Natural killer cell (primary cell): ENCODE results near the gene GALNT17. TPM values are rescaled to one million over a fixed set of nuclear protein-coding genes. Genes with fewer than 3 reads are reported as not detected.

Experiments
- ATAC-seq, 3 donors: fragments of 150-1000 bp in 2 of 3; fragments of 200-7000 bp in 1 of 3; cut with Tn5 transposase; 1 replicate in 1 of 3; 2 replicates in 2 of 3; pipeline ENCODE4 v1.10.0; 2021; ENCODE audit warnings: mild to moderate bottlenecking in 2 of 3, moderate library complexity in 2 of 3
- DNase-seq, 2 donors: peaks; one replicate each; pipeline versions ENCODE4 v3.0.0 to v3.0.0-alpha.2; 2013 to 2021; ENCODE audit warnings: mixed read lengths in 1 of 2
- H3K27ac ChIP-seq: one replicate; pipeline ENCODE4 v1.5.1; 2013; ENCODE audit warnings: mild to moderate bottlenecking, low read length
- H3K27me3 ChIP-seq: one replicate; pipeline ENCODE4 v1.6.1; 2013; ENCODE audit warnings: low read length; ENCODE audit not compliant: control insufficient read depth, insufficient read depth
- H3K36me3 ChIP-seq: one replicate; pipeline ENCODE4 v1.6.1; 2013; ENCODE audit warnings: low read length; ENCODE audit not compliant: control insufficient read depth, insufficient read depth
- H3K4me1 ChIP-seq: one replicate; pipeline ENCODE4 v1.6.1; 2013; ENCODE audit warnings: low read length; ENCODE audit not compliant: control insufficient read depth, insufficient read depth
- H3K4me3 ChIP-seq: one replicate; pipeline ENCODE4 v1.5.1; 2013; ENCODE audit warnings: low read length
- H3K9me3 ChIP-seq: one replicate; pipeline ENCODE4 v1.6.1; 2013; ENCODE audit warnings: low read length; ENCODE audit not compliant: control insufficient read depth, insufficient read depth
- H3K27ac Mint-ChIP-seq, 2 donors: one replicate each; pipeline ENCODE4 v1.8.0; 2022; ENCODE audit warnings: mild to moderate bottlenecking in 2 of 2, mixed read lengths in 2 of 2, moderate library complexity in 1 of 2
- H3K27me3 Mint-ChIP-seq, 2 donors: one replicate each; pipeline ENCODE4 v1.8.0; 2022; ENCODE audit warnings: low read depth in 2 of 2, mixed read lengths in 2 of 2
- H3K36me3 Mint-ChIP-seq: one replicate; pipeline ENCODE4 v1.8.0; 2022; ENCODE audit warnings: mixed read lengths
- H3K4me1 Mint-ChIP-seq, 2 donors: one replicate each; pipeline ENCODE4 v1.8.0; 2022; ENCODE audit warnings: mixed read lengths in 2 of 2
- H3K4me3 Mint-ChIP-seq: one replicate; pipeline ENCODE4 v1.8.0; 2022; ENCODE audit warnings: mild to moderate bottlenecking, moderate library complexity, mixed read lengths
- H3K9me3 Mint-ChIP-seq, 2 donors: one replicate each; pipeline ENCODE4 v1.8.0; 2022; ENCODE audit warnings: mixed read lengths in 2 of 2
- WGBS: methylation state at CpG from one replicate; pipeline ENCODE4 v1.1.7; 2013; ENCODE audit warnings: missing lambda C conversion rate; ENCODE audit not compliant: insufficient coverage; 5-methylcytosine and 5-hydroxymethylcytosine counted together
- intact Hi-C: fragments of 100-400 bp; cut with micrococcal nuclease; formaldehyde crosslinking; loops from one replicate; pipeline ENCODE4 v1.14.2; 2022
- total RNA-seq, 4 donors: library from RNA; stranded (reverse); fragments of 120-200 nt in 1 of 4; gene quantifications; one replicate each; pipeline versions ENCODE4 v1.2.3 to v1.2.4, GENCODE V29; 2013 to 2022
- TF ChIP-seq, protein P1 (sequence below): fragments of 200-600 bp; IDR thresholded peaks from one replicate; pipeline ENCODE4 v1.8.0; 2022; ENCODE audit warnings: antibody characterized with exemption

GALNT17 gene
- total RNA-seq, 3 donors from 2014 or later (not counting 1 experiment from before 2014, with no cell fraction given) = not detected

DNA sequence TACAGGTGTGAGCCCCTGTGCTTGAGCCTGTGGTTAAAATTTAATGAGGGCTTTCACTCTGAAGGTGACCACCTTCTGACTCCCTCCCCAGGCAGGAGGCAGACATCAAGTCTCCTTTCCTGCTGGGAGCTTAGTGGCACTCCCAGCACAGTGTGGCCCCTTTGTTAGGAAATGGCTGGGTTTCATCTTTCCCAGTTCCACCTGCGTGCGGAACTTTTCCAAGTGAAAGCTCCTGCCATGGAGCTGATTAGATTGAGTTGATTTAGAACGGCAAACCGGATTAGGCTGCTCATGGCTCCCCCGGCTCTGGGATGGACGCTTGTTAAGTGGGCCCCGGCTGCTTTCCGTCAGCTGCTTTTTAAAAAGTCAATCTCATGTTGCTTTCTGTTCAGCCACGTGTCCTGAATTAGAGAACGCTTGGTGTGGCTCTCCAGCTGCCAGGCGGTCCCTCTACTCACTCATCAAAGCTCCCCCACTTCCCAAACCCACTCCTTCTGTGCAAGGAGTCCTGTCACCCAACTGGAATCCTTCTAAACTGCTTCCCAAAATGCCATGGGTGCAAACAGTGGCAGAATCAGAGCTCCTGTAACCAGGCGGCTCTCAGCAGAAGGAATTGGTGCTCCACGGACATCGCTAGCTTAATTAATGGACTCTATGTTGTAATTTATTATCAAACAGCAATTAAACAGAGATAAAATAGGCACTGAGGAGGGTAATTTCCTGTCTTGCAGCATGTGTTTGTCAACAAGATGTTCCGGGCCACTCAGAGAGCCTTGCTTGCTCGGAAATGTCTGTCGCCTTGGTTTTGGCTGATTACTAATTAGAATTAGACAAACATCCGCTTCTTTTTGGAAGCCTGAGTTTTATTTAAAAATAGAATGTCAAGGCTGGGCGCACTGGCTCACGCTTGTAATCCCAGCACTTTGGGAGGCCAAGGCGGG is 551.2 kb downstream of the GALNT17 start:
- Histone ChIP-seq H3K36me3 (no peaks in the 10 kb centered on the region), H3K4me1 (no peaks in the 10 kb centered on the region), H3K4me3 (no peak overlapping the region), H3K27ac (no peak overlapping the region), H3K9me3 (no peaks in the 10 kb centered on the region), H3K27me3 (no peaks in the 10 kb centered on the region)
- DNase-seq (no peak), ATAC-seq (no peak)
- intact Hi-C loops = no loop called here
- Mint-ChIP-seq H3K4me1 (no peaks in the 10 kb centered on the region), H3K27ac (no peak overlapping the region), H3K9me3 (peaks cover 0 to 6% of the 10 kb centered on the region in 2 donors), H3K27me3 (no peaks in the 10 kb centered on the region), H3K4me3 (no peak overlapping the region), H3K36me3 (no peaks in the 10 kb centered on the region)
- WGBS = 47% methylated on average over 20 of the region's 21 CpGs
- TF ChIP-seq, protein P1, sequence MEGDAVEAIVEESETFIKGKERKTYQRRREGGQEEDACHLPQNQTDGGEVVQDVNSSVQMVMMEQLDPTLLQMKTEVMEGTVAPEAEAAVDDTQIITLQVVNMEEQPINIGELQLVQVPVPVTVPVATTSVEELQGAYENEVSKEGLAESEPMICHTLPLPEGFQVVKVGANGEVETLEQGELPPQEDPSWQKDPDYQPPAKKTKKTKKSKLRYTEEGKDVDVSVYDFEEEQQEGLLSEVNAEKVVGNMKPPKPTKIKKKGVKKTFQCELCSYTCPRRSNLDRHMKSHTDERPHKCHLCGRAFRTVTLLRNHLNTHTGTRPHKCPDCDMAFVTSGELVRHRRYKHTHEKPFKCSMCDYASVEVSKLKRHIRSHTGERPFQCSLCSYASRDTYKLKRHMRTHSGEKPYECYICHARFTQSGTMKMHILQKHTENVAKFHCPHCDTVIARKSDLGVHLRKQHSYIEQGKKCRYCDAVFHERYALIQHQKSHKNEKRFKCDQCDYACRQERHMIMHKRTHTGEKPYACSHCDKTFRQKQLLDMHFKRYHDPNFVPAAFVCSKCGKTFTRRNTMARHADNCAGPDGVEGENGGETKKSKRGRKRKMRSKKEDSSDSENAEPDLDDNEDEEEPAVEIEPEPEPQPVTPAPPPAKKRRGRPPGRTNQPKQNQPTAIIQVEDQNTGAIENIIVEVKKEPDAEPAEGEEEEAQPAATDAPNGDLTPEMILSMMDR = no peak

DNA sequence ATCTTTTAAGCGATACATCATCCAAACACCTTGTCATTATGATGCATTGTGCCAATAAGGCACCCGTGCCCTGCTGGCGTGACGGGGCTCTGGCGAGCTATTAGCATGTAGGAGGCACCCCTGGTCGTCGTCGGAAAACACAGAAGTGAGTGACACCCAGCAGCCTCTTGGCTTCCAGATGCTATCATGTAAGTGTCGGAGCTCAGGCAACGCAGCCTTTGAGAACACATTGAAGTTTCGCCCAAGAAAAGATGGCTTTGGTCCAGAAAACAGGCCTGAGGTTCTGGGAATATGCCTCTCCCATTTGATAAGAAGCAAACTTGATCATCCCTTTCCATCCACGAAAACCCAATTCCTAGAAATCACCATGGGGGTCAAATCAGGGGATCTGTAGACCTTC is 555.3 kb downstream of the GALNT17 start:
- no peak for DNase-seq
- 91% methylated on average over 11 of the region's 12 CpGs for WGBS
- Mint-ChIP-seq H3K27ac (no peak overlapping the region), H3K9me3 (peaks cover 0 to 3% of the 10 kb centered on the region in 2 donors), H3K4me1 (no peaks in the 10 kb centered on the region), H3K36me3 (no peaks in the 10 kb centered on the region), H3K4me3 (no peak overlapping the region), H3K27me3 (no peaks in the 10 kb centered on the region)
- TF ChIP-seq, protein P1 = no peak
- intact Hi-C loops = no loop called here
- Histone ChIP-seq H3K4me1 (no peaks in the 10 kb centered on the region), H3K27me3 (no peaks in the 10 kb centered on the region), H3K4me3 (no peak overlapping the region), H3K27ac (no peak overlapping the region), H3K9me3 (no peaks in the 10 kb centered on the region), H3K36me3 (no peaks in the 10 kb centered on the region)
- ATAC-seq = no peak

DNA sequence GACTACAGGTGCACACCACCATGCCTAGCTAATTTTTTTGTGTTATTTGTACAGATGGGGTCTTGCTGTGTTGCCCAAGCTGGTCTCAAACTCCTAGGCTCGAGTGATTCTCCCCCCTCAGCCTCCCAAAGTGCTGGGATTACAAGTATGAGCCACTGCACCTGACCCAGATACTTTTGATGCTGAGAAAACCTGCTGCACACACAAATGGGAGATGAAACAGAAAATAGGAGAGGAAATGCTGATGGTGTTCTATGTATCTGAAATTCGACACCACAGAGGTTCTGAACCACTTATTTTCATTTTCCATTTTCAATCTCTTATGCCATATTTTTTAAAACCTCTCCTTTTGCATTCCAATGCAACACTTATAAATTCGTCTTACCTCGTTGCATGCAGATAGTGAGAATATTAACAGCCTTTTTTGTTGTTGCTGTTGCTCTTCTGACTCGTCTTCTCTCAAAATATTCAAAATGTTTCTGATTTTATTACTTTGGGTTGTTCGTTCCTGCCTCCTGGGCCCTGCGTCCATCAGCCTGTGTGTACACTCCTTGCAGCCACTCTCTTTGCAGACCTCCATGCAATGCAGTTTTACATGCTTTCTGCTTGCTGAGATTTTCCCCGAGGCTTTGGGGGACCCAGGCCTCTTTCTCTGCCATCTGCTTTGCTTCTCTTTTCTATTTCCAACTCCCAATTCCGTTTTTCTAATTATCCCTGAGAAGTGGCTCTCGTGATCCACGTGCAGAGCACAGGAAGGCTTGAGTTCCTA is 556.1 kb downstream of the GALNT17 start:
- H3K4me1 Mint-ChIP-seq = no peaks in the 10 kb centered on the region
- no peak overlapping the region for H3K4me3 Mint-ChIP-seq
- no peak overlapping the region for H3K27ac Mint-ChIP-seq
- intact Hi-C loops = no loop called here
- Histone ChIP-seq H3K9me3 (no peaks in the 10 kb centered on the region), H3K4me3 (no peak overlapping the region), H3K36me3 (no peaks in the 10 kb centered on the region), H3K4me1 (no peaks in the 10 kb centered on the region), H3K27me3 (no peaks in the 10 kb centered on the region), H3K27ac (no peak overlapping the region)
- 67% methylated on average over 11 of the region's 11 CpGs for WGBS
- H3K27me3 Mint-ChIP-seq = no peaks in the 10 kb centered on the region
- H3K9me3 Mint-ChIP-seq = peaks cover 0 to 3% of the 10 kb centered on the region in 2 donors
- no peak for DNase-seq
- TF ChIP-seq, protein P1 = no peak
- no peaks in the 10 kb centered on the region for H3K36me3 Mint-ChIP-seq
- no peak for ATAC-seq
